H1 (cell line): ENCODE results near the gene GRID2. TPM values are rescaled to one million over a fixed set of nuclear protein-coding genes. Genes with fewer than 3 reads are reported as not detected.

Experiments
- CTCF ChIA-PET: fragments of 300-600 bp; sonication (Branson Sonifier 250); formaldehyde crosslinking; loops from one replicate; lab custom pipeline; 2021; ENCODE audit not compliant: partially characterized antibody; lab: Charles Lee
- POLR2A ChIA-PET: fragments of 300-600 bp; sonication (Branson Sonifier 250); formaldehyde crosslinking; loops from one replicate; lab custom pipeline; 2021; ENCODE audit warnings: inconsistent platforms; ENCODE audit not compliant: partially characterized antibody; lab: Charles Lee
- DNase-seq, 2 experiments: peaks; one replicate each; pipeline versions ENCODE4 v3.0.0 to v3.0.0-alpha.2; 2010 to 2022; ENCODE audit warnings: low spot score in 2 of 2, low read depth in 1 of 2, mixed read lengths in 1 of 2
- FAIRE-seq: peaks from 2 replicates; lab custom pipeline; 2011; peaks lifted over from hg19 to GRCh38; lab: Jason Lieb, UNC
- H2AFZ ChIP-seq: 2 replicates; pipeline ENCODE4 v1.8.1; 2012; ENCODE audit warnings: low read length, inconsistent platforms
- H2AK5ac ChIP-seq: 2 replicates; pipeline ENCODE4 v1.6.1; 2013; ENCODE audit warnings: low read depth, low read length
- H2BK120ac ChIP-seq: replicated peaks from 2 replicates; pipeline ENCODE3; 2013; ENCODE audit warnings: low read depth, low read length, inconsistent platforms
- H2BK12ac ChIP-seq: 2 replicates; pipeline ENCODE4 v1.6.1; 2013; ENCODE audit warnings: low read depth, low read length
- H2BK15ac ChIP-seq: 2 replicates; pipeline ENCODE4 v1.6.1; 2013; ENCODE audit warnings: low read length
- H2BK20ac ChIP-seq: 2 replicates; pipeline ENCODE4 v1.6.1; 2013; ENCODE audit warnings: low read length
- H2BK5ac ChIP-seq: 2 replicates; pipeline ENCODE4 v1.6.1; 2013; ENCODE audit warnings: low read depth, low read length
- H3K14ac ChIP-seq: 2 replicates; pipeline ENCODE4 v1.6.1; 2013; ENCODE audit warnings: inconsistent platforms; ENCODE audit not compliant: insufficient read length
- H3K18ac ChIP-seq: 2 replicates; pipeline ENCODE4 v1.6.1; 2013; ENCODE audit warnings: low read length; ENCODE audit errors: extremely low read depth
- H3K23ac ChIP-seq: 2 replicates; pipeline ENCODE4 v1.6.1; 2013; ENCODE audit warnings: inconsistent platforms; ENCODE audit not compliant: insufficient read length
- H3K23me2 ChIP-seq: 2 replicates; pipeline ENCODE4 v1.6.1; 2013; ENCODE audit warnings: low read depth, low read length
- H3K27ac ChIP-seq: 2 replicates; pipeline ENCODE4 v1.6.1; 2011; ENCODE audit warnings: low read depth, low read length, inconsistent platforms
- H3K27me3 ChIP-seq, 4 experiments: replicated peaks in 1 of 4; 1 replicate in 1 of 4; 2 replicates in 3 of 4; pipeline versions ENCODE4 v1.6.1 to v1.8.1; 2011 to 2013; ENCODE audit warnings: low read length in 3 of 4, mild to moderate bottlenecking in 3 of 4, inconsistent platforms in 2 of 4, mixed read lengths in 2 of 4, moderate library complexity in 1 of 4; ENCODE audit not compliant: control insufficient read depth in 3 of 4, insufficient read depth in 3 of 4; ENCODE audit errors: extremely low read depth in 1 of 4
- H3K36me3 ChIP-seq, 4 experiments: 2 replicates each; pipeline versions ENCODE4 v1.6.1 to v1.8.1; 2011 to 2013; ENCODE audit warnings: mild to moderate bottlenecking in 4 of 4, low read length in 3 of 4, moderate library complexity in 2 of 4, control low read depth in 1 of 4, inconsistent platforms in 1 of 4; ENCODE audit not compliant: insufficient read depth in 4 of 4, control insufficient read depth in 2 of 4
- H3K4ac ChIP-seq: replicated peaks from 2 replicates; pipeline ENCODE3; 2013; ENCODE audit warnings: low read length, low read depth, mixed read lengths, inconsistent platforms; ENCODE audit not compliant: insufficient read length
- H3K4me1 ChIP-seq, 4 experiments: replicated peaks in 1 of 4; 1 replicate in 1 of 4; 2 replicates in 3 of 4; pipeline versions ENCODE4 v1.6.1 to v1.8.1; 2011 to 2013; ENCODE audit warnings: low read length in 3 of 4, inconsistent platforms in 2 of 4, mixed read lengths in 1 of 4; ENCODE audit not compliant: insufficient read depth in 4 of 4, control insufficient read depth in 3 of 4
- H3K4me2 ChIP-seq, 2 experiments: 2 replicates each; pipeline versions ENCODE4 v1.6.1 to v1.8.1; 2011 to 2013; ENCODE audit warnings: low read depth in 2 of 2, low read length in 2 of 2, control low read depth in 1 of 2, inconsistent platforms in 1 of 2, mild to moderate bottlenecking in 1 of 2; ENCODE audit not compliant: insufficient read depth in 1 of 2
- H3K4me3 ChIP-seq, 4 experiments: fragments of 200-600, 300-600 bp in 1 of 4; sonication (generic), shearing (Covaris generic), sonication (Bioruptor Twin) in 1 of 4; 2 replicates each; pipeline versions ENCODE4 v1.5.1 to v1.8.1; 2011 to 2016; ENCODE audit warnings: low read length in 4 of 4, low read depth in 3 of 4, control low read depth in 2 of 4, inconsistent platforms in 2 of 4, mild to moderate bottlenecking in 2 of 4, mixed read lengths in 1 of 4, moderate library complexity in 1 of 4; ENCODE audit not compliant: insufficient read depth in 2 of 4; ENCODE audit errors: extremely low read depth in 1 of 4
- H3K56ac ChIP-seq: replicated peaks from 2 replicates; pipeline ENCODE3; 2013; ENCODE audit warnings: low read depth, mild to moderate bottlenecking, mixed read lengths, low read length, inconsistent platforms; ENCODE audit not compliant: insufficient read length
- H3K79me1 ChIP-seq: 2 replicates; pipeline ENCODE4 v1.6.1; 2013; ENCODE audit warnings: low read depth, low read length, control low read depth
- H3K79me2 ChIP-seq, 2 experiments: 2 replicates each; pipeline versions ENCODE4 v1.6.1 to v1.8.1; 2012 to 2013; ENCODE audit warnings: low read length in 2 of 2, mild to moderate bottlenecking in 2 of 2, inconsistent platforms in 1 of 2; ENCODE audit not compliant: insufficient read depth in 2 of 2, control insufficient read depth in 1 of 2
- H3K9ac ChIP-seq, 4 experiments: replicated peaks in 1 of 4; 1 replicate in 1 of 4; 2 replicates in 3 of 4; pipeline versions ENCODE4 v1.6.1 to v1.8.1; 2011 to 2013; ENCODE audit warnings: low read depth in 3 of 4, low read length in 3 of 4, control low read depth in 2 of 4, mild to moderate bottlenecking in 2 of 4, moderate library complexity in 2 of 4, inconsistent platforms in 1 of 4; ENCODE audit errors: extremely low read depth in 1 of 4
- H3K9me3 ChIP-seq, 2 experiments: 2 replicates each; pipeline versions ENCODE4 v1.6.1 to v1.8.1; 2012 to 2013; ENCODE audit warnings: mild to moderate bottlenecking in 2 of 2, moderate library complexity in 2 of 2, control low read depth in 1 of 2, inconsistent platforms in 1 of 2, low read depth in 1 of 2, low read length in 1 of 2, mixed read lengths in 1 of 2; ENCODE audit not compliant: insufficient read depth in 2 of 2
- H4K20me1 ChIP-seq, 2 experiments: replicated peaks in 1 of 2; 2 replicates each; pipeline versions ENCODE3 to v1.8.1; 2011 to 2013; ENCODE audit warnings: inconsistent platforms in 2 of 2, low read length in 2 of 2, mild to moderate bottlenecking in 1 of 2; ENCODE audit not compliant: insufficient read depth in 2 of 2, control insufficient read depth in 1 of 2
- H4K5ac ChIP-seq: 2 replicates; pipeline ENCODE4 v1.6.1; 2013; ENCODE audit warnings: low read length, low read depth, mixed read lengths, inconsistent platforms; ENCODE audit not compliant: insufficient read length
- H4K8ac ChIP-seq: 2 replicates; pipeline ENCODE4 v1.8.0; 2013; ENCODE audit warnings: mild to moderate bottlenecking, moderate library complexity, low read length, inconsistent platforms; ENCODE audit not compliant: insufficient read depth; ENCODE audit errors: extremely low read depth
- H4K91ac ChIP-seq: replicated peaks from 2 replicates; pipeline ENCODE3; 2013; ENCODE audit warnings: low read length, mixed read lengths, inconsistent platforms; ENCODE audit not compliant: insufficient read length
- ASH2L ChIP-seq: fragments of 200-600, 300-600 bp; sonication (generic); IDR thresholded peaks from one replicate; pipeline ENCODE4 v1.7.1; 2017; ENCODE audit warnings: low read length
- BCL11A ChIP-seq, 2 experiments: IDR thresholded peaks; one replicate each; pipeline ENCODE4 v1.6.1; 2011; ENCODE audit warnings: low read depth in 2 of 2, low read length in 2 of 2, mild to moderate bottlenecking in 2 of 2
- CBX8 ChIP-seq: fragments of 300-800, 300-1000 bp; sonication (generic); IDR thresholded peaks from 2 replicates; pipeline ENCODE4 v1.7.1; 2016; ENCODE audit warnings: low read depth, low read length, borderline replicate concordance
- CHD1 ChIP-seq: IDR thresholded peaks from 2 replicates; pipeline ENCODE4 v1.6.1; 2012; ENCODE audit warnings: low read depth, low read length, improper control_type of control experiment
- CREB1 ChIP-seq: IDR thresholded peaks from 2 replicates; pipeline ENCODE4 v1.6.1; 2012; ENCODE audit warnings: inconsistent platforms
- EGR1 ChIP-seq: IDR thresholded peaks from 2 replicates; pipeline ENCODE4 v1.6.1; 2011; ENCODE audit warnings: low read depth, low read length, borderline replicate concordance
- FOSL1 ChIP-seq: IDR thresholded peaks from 2 replicates; pipeline ENCODE4 v1.6.1; 2011; ENCODE audit warnings: mild to moderate bottlenecking, low read depth, low read length, moderate library complexity; ENCODE audit not compliant: insufficient read depth
- GTF2F1 ChIP-seq: IDR thresholded peaks from 2 replicates; pipeline ENCODE4 v1.6.1; 2012; ENCODE audit warnings: low read depth, low read length, improper control_type of control experiment, borderline replicate concordance
- HDAC2 ChIP-seq, 2 experiments: fragments of 300-600 bp in 1 of 2; sonication (generic) in 1 of 2; IDR thresholded peaks; 2 replicates each; pipeline ENCODE4 v1.6.1; 2011 to 2012; ENCODE audit warnings: low read depth in 2 of 2, low read length in 2 of 2, mild to moderate bottlenecking in 2 of 2, moderate library complexity in 2 of 2, borderline replicate concordance in 1 of 2, inconsistent platforms in 1 of 2
- JUN ChIP-seq: IDR thresholded peaks from 2 replicates; pipeline ENCODE4 v1.6.1; 2011; ENCODE audit warnings: low read depth, mild to moderate bottlenecking, improper control_type of control experiment, low read length
- KDM1A ChIP-seq: fragments of 200-600, 300-600 bp; sonication (generic); IDR thresholded peaks from 2 replicates; pipeline ENCODE4 v1.7.1; 2016; ENCODE audit warnings: mild to moderate bottlenecking, low read length, borderline replicate concordance
- POU5F1 ChIP-seq: IDR thresholded peaks from 2 replicates; pipeline ENCODE4 v1.6.1; 2011; ENCODE audit warnings: low read depth, mild to moderate bottlenecking, low read length, moderate library complexity
- SP1 ChIP-seq: IDR thresholded peaks from 2 replicates; pipeline ENCODE4 v1.6.1; 2011; ENCODE audit warnings: low read depth, low read length
- TAF7 ChIP-seq: optimal IDR thresholded peaks from 2 replicates; pipeline ENCODE3; 2011; ENCODE audit warnings: low read depth, mild to moderate bottlenecking, inconsistent platforms, low read length, moderate library complexity, borderline replicate concordance
- TBP ChIP-seq: IDR thresholded peaks from 2 replicates; pipeline ENCODE4 v1.6.1; 2011; ENCODE audit warnings: low read depth, low read length, improper control_type of control experiment
- TCF12 ChIP-seq: IDR thresholded peaks from 2 replicates; pipeline ENCODE4 v1.6.1; 2011; ENCODE audit warnings: low read depth, mild to moderate bottlenecking, low read length
- WGBS, 2 experiments: shearing (Covaris generic) in 1 of 2; methylation state at CpG; one replicate each; pipeline versions ENCODE4 v1.1.6 to v1.1.7; 2013 to 2015; ENCODE audit warnings: low lambda C conversion rate in 2 of 2, mixed read lengths in 2 of 2, inconsistent platforms in 1 of 2, low coverage in 1 of 2, missing lambda C conversion rate in 1 of 2; ENCODE audit not compliant: insufficient replicate concordance in 2 of 2, insufficient coverage in 1 of 2, insufficient read length in 1 of 2; ENCODE audit errors: extremely low coverage in 1 of 2, missing lambda C conversion rate in 1 of 2; 5-methylcytosine and 5-hydroxymethylcytosine counted together
- polyA plus RNA-seq, 7 experiments: library from polyadenylated mRNA; depleted of rRNA in 3 of 7; stranded (reverse) in 5 of 7; unstranded in 2 of 7; fragments of >200 nt in 5 of 7; fragments of 200-250 nt in 2 of 7; gene quantifications; 1 replicate in 5 of 7; 2 replicates in 1 of 7; 4 replicates in 1 of 7; pipeline versions ENCODE4 v1.2.1 to v1.2.3, GENCODE V29; 2011 to 2013; ENCODE audit warnings: missing spikeins in 2 of 7, mixed read lengths in 2 of 7
- total RNA-seq: library from RNA; stranded (reverse); fragmentation: NEBNext Ultra II Directional; extraction: Animal tissue kit (Norgen Biotek cat#: 25700); gene quantifications from 2 replicates; pipeline ENCODE4 v1.2.1, GENCODE V29; 2021

The GRID2 gene
- total and polyA plus RNA-seq, 2 of the 8 experiments (the other 6 are each of a cell fraction or from before 2014, with no cell fraction given) = 31.1 to 81.9 TPM

DNA sequence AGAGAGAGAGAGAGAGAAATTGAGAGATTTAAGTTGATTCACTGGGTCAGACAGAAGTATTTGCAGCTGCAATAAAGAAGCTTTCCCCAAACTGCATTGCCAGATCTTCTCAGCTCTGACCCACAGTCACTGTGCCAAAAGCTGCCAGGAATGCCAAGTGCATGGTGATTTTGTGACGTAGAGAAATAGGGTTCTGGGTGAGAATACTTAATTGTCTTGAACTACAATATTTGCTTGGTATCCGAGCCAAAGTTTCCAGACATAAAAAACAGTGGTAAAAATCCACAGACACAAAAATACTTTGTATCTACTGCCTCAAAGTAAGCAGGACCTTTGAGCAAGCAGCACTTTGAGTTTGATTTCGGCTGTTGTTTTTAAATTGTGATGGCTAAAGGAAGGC lies 331.1 kb downstream of the GRID2 start:
- no peak overlapping the region for H2BK20ac ChIP-seq
- CTCF ChIA-PET = no interaction called here
- no peak overlapping the region for H3K4me3 ChIP-seq
- TF ChIP-seq TAF7 = no peak
- TF ChIP-seq CBX8 = no peak
- no peak for TF ChIP-seq EGR1
- no peak for TF ChIP-seq TBP
- TF ChIP-seq FOSL1 = no peak
- TF ChIP-seq KDM1A = no peak
- TF ChIP-seq BCL11A (IDR thresholded peaks at IDR 0.05; ENCODE audit: low read depth in 2 of 2, low read length in 2 of 2) = no peak
- no peak for TF ChIP-seq JUN
- no peak for TF ChIP-seq CHD1
- TF ChIP-seq ASH2L = no peak
- TF ChIP-seq POU5F1 = no peak
- no peak for TF ChIP-seq HDAC2 (IDR thresholded peaks at IDR 0.05; ENCODE audit: borderline replicate concordance in 1 of 2, low read depth in 2 of 2, low read length in 2 of 2)
- no peak for TF ChIP-seq CREB1
- TF ChIP-seq SP1 = no peak
- no peak for TF ChIP-seq GTF2F1
- no peak for TF ChIP-seq TCF12

More for the DNA sequence above, 331.1 kb downstream of the GRID2 start:
- Histone ChIP-seq H2BK12ac (no peak overlapping the region), H3K23ac (no peak overlapping the region), H3K27ac (no peak overlapping the region), H2BK15ac (no peak overlapping the region), H3K79me1 (no peaks in the 10 kb centered on the region), H3K9me3 (no peaks in the 10 kb centered on the region), H3K79me2 (peaks cover 0 to 61% of the 10 kb centered on the region in 2 experiments; a peak in 2 of 4 replicates), H3K4me2 (no peak overlapping the region), H2BK120ac (no peak overlapping the region), H3K56ac (no peak overlapping the region), H4K8ac (no peak overlapping the region), H3K4me1 (peaks cover 0 to 5% (median 0%) of the 10 kb centered on the region in 4 experiments; a peak in 2 of 7 replicates), H3K14ac (no peak overlapping the region), H3K4ac (no peak overlapping the region), H2AK5ac (no peak overlapping the region), H3K23me2 (no peaks in the 10 kb centered on the region), H4K5ac (no peak overlapping the region), H4K91ac (no peak overlapping the region), H4K20me1 (peaks cover 0 to 6% of the 10 kb centered on the region in 2 experiments), H3K27me3 (no peaks in the 10 kb centered on the region), H3K36me3 (no peaks in the 10 kb centered on the region; a peak in 1 of 8 replicates), H2BK5ac (no peak overlapping the region), H3K9ac (no peak overlapping the region), H3K18ac (no peak overlapping the region), H2AFZ (no peak overlapping the region)
- DNase-seq (no peak), FAIRE-seq (peak; percentile 28)
- POLR2A ChIA-PET = no interaction called here
- WGBS, 2 experiments = 85% methylated on average over 3 of the region's 3 CpGs; no CpG with 5 or more reads in 1 of the 2 experiments
